Body of pancreas (tissue), 4 donors: ENCODE data around the gene CDCP1. TPM values are rescaled to one million over a fixed set of nuclear protein-coding genes. Genes with fewer than 3 reads are reported as not detected.

Experiments used
- ATAC-seq: fragments of 150-250 bp; one replicate; pipeline ENCODE4 v1.9.1; 2016
- DNase-seq, 4 donors: peaks; one replicate each; pipeline ENCODE4 v3.0.0-alpha.2; 2019
- H3K27ac ChIP-seq, 4 donors: fragments of 200-600 bp; sonication (generic); 1 replicate in 3 of 4; 2 replicates in 1 of 4; pipeline versions ENCODE4 v1.5.1 to v1.6.1; 2016 to 2019; ENCODE audit warnings: mild to moderate bottlenecking in 1 of 4, mixed read lengths in 1 of 4, moderate library complexity in 1 of 4
- H3K27me3 ChIP-seq, 2 donors: fragments of 200-600 bp; sonication (generic); one replicate each; pipeline ENCODE4 v1.6.0; 2016; ENCODE audit warnings: mild to moderate bottlenecking in 1 of 2
- H3K36me3 ChIP-seq, 2 donors: fragments of 200-600 bp; sonication (generic); replicated peaks in 1 of 2; 2 replicates each; pipeline ENCODE4 v1.5.1; 2016; ENCODE audit warnings: low read depth in 2 of 2; ENCODE audit not compliant: insufficient read depth in 1 of 2
- H3K4me1 ChIP-seq: fragments of 200-600 bp; sonication (generic); one replicate; pipeline ENCODE4 v1.6.0; 2016
- H3K4me3 ChIP-seq, 2 donors: fragments of 200-600 bp; sonication (generic); 1 replicate in 1 of 2; 2 replicates in 1 of 2; pipeline ENCODE4 v1.5.1; 2016 to 2019
- H3K9me3 ChIP-seq, 3 donors: fragments of 200-600 bp; sonication (generic); 1 replicate in 2 of 3; 2 replicates in 1 of 3; pipeline ENCODE4 v1.5.1; 2016
- POLR2A ChIP-seq, 3 donors: fragments of 450-650 bp; IDR thresholded peaks; one replicate each; pipeline ENCODE4 v1.6.1; 2016; ENCODE audit warnings: antibody characterized with exemption in 3 of 3, mild to moderate bottlenecking in 2 of 3
- WGBS, 2 donors: methylation state at CpG; one replicate each; pipeline ENCODE4 v1.1.5; 2017; 5-methylcytosine and 5-hydroxymethylcytosine counted together
- intact Hi-C: fragments of 100-400 bp; cut with DNase I; formaldehyde crosslinking; loops from one replicate; pipeline ENCODE4 v1.15.1; 2023
- total RNA-seq, 2 donors: library from RNA; depleted of rRNA; stranded (reverse); fragments of >200 nt; gene quantifications; one replicate each; pipeline ENCODE4 v1.1.0, GENCODE V29; 2016
- TF ChIP-seq, protein P1 (sequence below), 7 experiments: fragments of 450-650 bp in 4 of 7; fragments of 200-600 bp in 3 of 7; sonication (generic) in 3 of 7; IDR thresholded peaks; one replicate each; pipeline ENCODE4 v1.5.1; 2016 to 2019; ENCODE audit warnings: antibody characterized with exemption in 7 of 7

CDCP1 gene
- total RNA-seq, 2 donors from 2014 or later: 6.2 to 6.3 TPM

DNA sequence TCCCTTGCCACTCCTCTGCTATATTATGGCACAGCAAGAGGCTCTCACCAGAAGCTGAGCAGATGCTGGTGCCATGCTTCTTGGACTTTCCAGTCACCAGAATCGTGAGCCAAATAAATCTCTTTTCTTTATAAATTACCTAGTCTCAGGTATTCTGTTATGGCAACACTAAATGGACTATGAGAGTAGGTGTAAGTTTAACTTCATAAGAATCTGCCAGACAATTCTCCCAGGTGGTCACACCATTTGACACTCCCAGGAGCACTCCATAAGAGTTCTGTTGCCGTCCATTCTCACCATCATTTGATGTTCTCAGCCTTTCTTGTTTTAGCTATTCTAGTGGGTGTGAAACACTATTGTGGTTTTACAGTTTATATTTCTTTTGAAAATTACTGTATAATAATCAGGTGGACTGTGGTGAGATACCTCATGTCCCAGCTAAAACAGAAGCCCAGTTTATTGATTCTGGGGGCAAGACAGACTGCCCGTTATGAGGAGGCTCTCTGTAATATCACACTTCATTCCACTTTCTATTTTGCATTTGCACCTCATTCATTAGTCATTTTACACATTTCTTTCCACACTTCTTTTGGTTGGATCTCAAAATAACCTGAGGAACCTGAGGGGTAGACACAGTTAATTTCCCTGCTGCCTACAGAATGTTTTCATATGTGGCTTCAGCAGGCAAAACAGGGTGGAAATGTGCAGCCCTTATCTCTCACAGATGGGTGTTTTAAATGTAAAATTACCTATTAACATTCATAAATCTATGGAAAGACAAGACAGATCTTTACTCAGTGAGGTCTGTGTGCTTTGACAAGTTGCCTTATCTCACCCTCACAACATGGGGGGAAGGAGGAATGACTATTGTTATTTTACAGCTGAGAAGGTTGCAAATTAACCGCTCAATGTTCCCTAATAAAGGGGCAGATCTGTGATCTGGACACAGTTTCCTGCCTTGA lies 42.1 kb downstream of the CDCP1 start:
- 90 to 96% methylated on average over 4 of the region's 4 CpGs for WGBS, 2 donors
- Histone ChIP-seq H3K36me3 (no peaks in the 10 kb centered on the region), H3K27ac (no peak overlapping the region), H3K9me3 (no peaks in the 10 kb centered on the region), H3K27me3 (no peaks in the 10 kb centered on the region), H3K4me1 (no peaks in the 10 kb centered on the region), H3K4me3 (no peak overlapping the region)
- intact Hi-C loops: no loop called here
- no peak for DNase-seq
- ATAC-seq: no peak
- no peak for TF ChIP-seq POLR2A (IDR thresholded peaks at IDR 0.05)

DNA sequence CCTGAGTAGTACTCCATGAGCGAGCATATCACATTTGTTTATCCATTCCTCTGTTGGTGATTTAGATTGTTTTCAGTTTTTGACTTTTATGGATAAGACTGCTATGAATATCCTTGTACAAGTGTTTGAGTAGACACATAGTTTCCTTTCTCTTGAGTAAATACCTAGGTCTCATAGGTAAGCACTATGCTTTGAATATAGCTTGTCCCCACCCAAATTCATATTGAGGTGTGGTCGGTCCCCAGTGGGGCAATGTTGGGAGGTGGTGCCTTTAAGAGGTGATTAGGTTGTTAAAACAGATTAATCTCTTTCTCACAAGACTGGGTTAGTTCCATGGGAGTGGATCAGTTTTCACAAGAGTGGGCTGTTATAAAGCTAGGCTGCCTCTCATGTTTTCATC lies 42.8 kb downstream of the CDCP1 start:
- Histone ChIP-seq H3K9me3 (no peaks in the 10 kb centered on the region), H3K27ac (no peak overlapping the region), H3K36me3 (no peaks in the 10 kb centered on the region), H3K4me1 (no peaks in the 10 kb centered on the region), H3K27me3 (no peaks in the 10 kb centered on the region), H3K4me3 (no peak overlapping the region)
- WGBS, 2 donors: 92 to 98% methylated on average over 2 of the region's 2 CpGs
- no peak for TF ChIP-seq POLR2A (IDR thresholded peaks at IDR 0.05)
- TF ChIP-seq, protein P1, sequence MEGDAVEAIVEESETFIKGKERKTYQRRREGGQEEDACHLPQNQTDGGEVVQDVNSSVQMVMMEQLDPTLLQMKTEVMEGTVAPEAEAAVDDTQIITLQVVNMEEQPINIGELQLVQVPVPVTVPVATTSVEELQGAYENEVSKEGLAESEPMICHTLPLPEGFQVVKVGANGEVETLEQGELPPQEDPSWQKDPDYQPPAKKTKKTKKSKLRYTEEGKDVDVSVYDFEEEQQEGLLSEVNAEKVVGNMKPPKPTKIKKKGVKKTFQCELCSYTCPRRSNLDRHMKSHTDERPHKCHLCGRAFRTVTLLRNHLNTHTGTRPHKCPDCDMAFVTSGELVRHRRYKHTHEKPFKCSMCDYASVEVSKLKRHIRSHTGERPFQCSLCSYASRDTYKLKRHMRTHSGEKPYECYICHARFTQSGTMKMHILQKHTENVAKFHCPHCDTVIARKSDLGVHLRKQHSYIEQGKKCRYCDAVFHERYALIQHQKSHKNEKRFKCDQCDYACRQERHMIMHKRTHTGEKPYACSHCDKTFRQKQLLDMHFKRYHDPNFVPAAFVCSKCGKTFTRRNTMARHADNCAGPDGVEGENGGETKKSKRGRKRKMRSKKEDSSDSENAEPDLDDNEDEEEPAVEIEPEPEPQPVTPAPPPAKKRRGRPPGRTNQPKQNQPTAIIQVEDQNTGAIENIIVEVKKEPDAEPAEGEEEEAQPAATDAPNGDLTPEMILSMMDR (IDR thresholded peaks at IDR 0.05): no peak
- no peak for DNase-seq
- intact Hi-C loops: no loop called here
- ATAC-seq: no peak

DNA sequence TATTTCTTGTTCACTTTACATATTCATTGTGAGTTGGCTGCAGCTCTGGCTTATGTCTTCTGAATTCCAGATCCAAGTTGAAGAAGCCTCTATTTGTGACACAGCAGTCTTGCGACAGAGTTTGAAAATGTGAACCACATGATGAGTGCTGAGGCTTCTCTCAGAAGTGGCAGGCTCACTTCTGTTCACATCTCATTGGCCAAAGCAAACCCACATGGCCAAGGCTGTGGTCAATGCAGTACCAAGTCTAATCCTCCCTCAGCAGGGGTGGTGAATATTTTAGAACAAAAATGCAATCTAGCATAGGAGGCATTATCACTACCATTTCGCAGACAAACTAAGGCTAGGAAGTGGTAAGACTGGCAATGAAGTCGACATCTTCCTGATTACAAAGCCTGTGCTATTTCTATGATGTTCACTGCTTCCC lies 45.2 kb downstream of the CDCP1 start:
- DNase-seq: peak in 1 of 4 donors; percentile 52
- ATAC-seq: no peak
- Histone ChIP-seq H3K27me3 (no peaks in the 10 kb centered on the region), H3K4me3 (no peak overlapping the region), H3K27ac (no peak overlapping the region), H3K36me3 (no peaks in the 10 kb centered on the region), H3K9me3 (no peaks in the 10 kb centered on the region), H3K4me1 (no peaks in the 10 kb centered on the region)
- intact Hi-C loops: no loop called here
- no peak for TF ChIP-seq POLR2A (IDR thresholded peaks at IDR 0.05)
- TF ChIP-seq, protein P1 (IDR thresholded peaks at IDR 0.05): no peak
- WGBS, 2 donors: 83 to 97% methylated on average over 3 of the region's 3 CpGs

DNA sequence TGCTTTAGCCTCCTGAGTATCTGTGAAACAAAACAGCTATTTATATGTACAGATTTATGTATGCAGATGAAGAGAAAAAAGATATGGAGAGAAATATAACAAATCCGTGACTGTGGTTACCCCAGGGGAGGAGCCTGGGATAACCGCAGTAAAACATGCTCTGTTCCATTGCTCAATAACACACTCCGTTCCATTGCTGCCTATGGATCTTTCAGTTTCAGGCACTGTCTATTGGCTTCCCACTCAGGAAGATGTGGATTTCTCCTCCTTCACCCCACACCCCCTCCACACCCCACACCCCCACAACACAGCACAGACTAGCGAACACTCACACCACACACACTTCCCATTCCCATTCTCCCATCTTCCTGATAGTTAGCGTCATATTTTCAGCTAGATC lies 47.9 kb downstream of the CDCP1 start:
- no peak overlapping the region for H3K4me3 ChIP-seq
- H3K36me3 ChIP-seq: no peaks in the 10 kb centered on the region
- 80 to 92% methylated on average over 5 of the region's 5 CpGs for WGBS, 2 donors
- ATAC-seq (no peak), DNase-seq (no peak)
- intact Hi-C loops: no loop called here
- no peaks in the 10 kb centered on the region for H3K4me1 ChIP-seq
- no peaks in the 10 kb centered on the region for H3K9me3 ChIP-seq
- no peaks in the 10 kb centered on the region for H3K27me3 ChIP-seq
- no peak overlapping the region for H3K27ac ChIP-seq
- TF ChIP-seq, protein P1 (IDR thresholded peaks at IDR 0.05): no peak
- no peak for TF ChIP-seq POLR2A (IDR thresholded peaks at IDR 0.05)

DNA sequence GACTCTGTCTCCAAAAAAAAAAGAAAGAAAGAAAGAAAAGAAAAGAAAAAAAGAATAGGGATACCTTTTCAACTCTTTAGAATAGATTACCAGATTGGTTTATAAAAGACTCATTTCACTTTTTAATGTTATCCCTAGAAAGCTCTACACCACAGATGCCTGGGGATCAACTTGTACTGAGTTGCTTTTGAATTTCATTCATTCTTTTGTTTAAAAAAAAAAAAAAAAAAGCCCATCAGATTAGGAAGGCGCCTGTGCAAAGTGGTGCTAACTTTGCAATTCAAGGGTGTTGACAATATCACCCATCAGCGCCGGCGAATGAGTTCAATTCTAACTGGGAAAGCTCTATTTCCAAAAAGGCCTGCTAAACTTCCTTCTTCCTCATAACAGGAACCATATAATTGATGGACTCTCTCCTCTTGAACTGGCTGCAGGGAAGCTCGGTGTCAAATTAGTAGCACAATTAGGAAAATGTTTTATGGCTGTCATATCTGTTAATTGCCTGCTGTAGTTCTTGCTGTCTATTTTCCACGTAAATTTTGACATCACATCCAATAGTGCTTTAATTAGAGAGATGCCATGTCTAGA lies 48.8 kb downstream of the CDCP1 start:
- intact Hi-C loops: no loop called here

More for the DNA sequence above, 48.8 kb downstream of the CDCP1 start:
- 70 to 78% methylated on average over 6 of the region's 6 CpGs for WGBS, 2 donors
- no peaks in the 10 kb centered on the region for H3K27me3 ChIP-seq
- no peaks in the 10 kb centered on the region for H3K9me3 ChIP-seq
- peaks cover 3% of the 10 kb centered on the region for H3K4me1 ChIP-seq
- TF ChIP-seq, protein P1 (IDR thresholded peaks at IDR 0.05): no peak
- TF ChIP-seq POLR2A (IDR thresholded peaks at IDR 0.05): no peak
- no peak overlapping the region for H3K27ac ChIP-seq
- DNase-seq (no peak), ATAC-seq (no peak)
- no peaks in the 10 kb centered on the region for H3K36me3 ChIP-seq
- H3K4me3 ChIP-seq: no peak overlapping the region
